Measurements from ENCODE around the gene PYDC1. TPM values are rescaled to one million over a fixed set of nuclear protein-coding genes. Genes with fewer than 3 reads are reported as not detected.
A peak's percentile ranks its signal among the peaks of the same experiment; 100 is the strongest.
"Not testable (repeated sequence)": the region's sequence is repeated elsewhere in the genome, so short reads cannot be mapped to it uniquely, and the experiment has no call there.

The PYDC1 gene
- total and polyA plus RNA-seq, 4 donors: not detected

- Histone ChIP-seq H3K27ac (ENCODE audit: low read depth in 1 of 2, low read length in 2 of 2) (no peak overlapping the region), H3K4me1 (ENCODE audit: control insufficient read depth in 1 of 2, insufficient read depth in 2 of 2, low read length in 2 of 2) (no peaks in the 10 kb centered on the region), H3K4me3 (ENCODE audit: low read length in 2 of 2) (no peak overlapping the region), H3K27me3 (ENCODE audit: control insufficient read depth in 1 of 2, insufficient read depth in 2 of 2, low read length in 1 of 2) (no peaks in the 10 kb centered on the region), H3K9me3 (ENCODE audit: control insufficient read depth, low read length) (no peaks in the 10 kb centered on the region), H3K36me3 (ENCODE audit: control insufficient read depth in 1 of 2, insufficient read depth in 2 of 2, low read length in 1 of 2) (no peaks in the 10 kb centered on the region)
- WGBS, 2 donors: 61 to 65% methylated on average over 8 of the region's 8 CpGs
- ATAC-seq (ENCODE audit: low FRiP score): no peak
- DNase-seq: peak; percentile 44 to 68
- intact Hi-C loops (cut with DNase I): no loop called here
Measured at GRCh38 chr16:31200821-31201568, 15.9 kb downstream of the PYDC1 start.

GRCh38 chr16:31200111-31200510 lies 16.8 kb downstream of the PYDC1 start:
- intact Hi-C loops (cut with DNase I); H3K4me1 ChIP-seq (ENCODE audit: control insufficient read depth in 1 of 2, insufficient read depth in 2 of 2, low read length in 2 of 2); H3K27ac ChIP-seq (ENCODE audit: low read depth in 1 of 2, low read length in 2 of 2); H3K4me3 ChIP-seq (ENCODE audit: low read length in 2 of 2); ATAC-seq (ENCODE audit: low FRiP score); H3K36me3 ChIP-seq (ENCODE audit: control insufficient read depth in 1 of 2, insufficient read depth in 2 of 2, low read length in 1 of 2); H3K27me3 ChIP-seq (ENCODE audit: control insufficient read depth in 1 of 2, insufficient read depth in 2 of 2, low read length in 1 of 2); H3K9me3 ChIP-seq (ENCODE audit: control insufficient read depth, low read length): not testable (repeated sequence)
- peak; percentile 15 to 46 for DNase-seq
- 90 to 92% methylated on average over 8 of the region's 8 CpGs for WGBS, 2 donors

GRCh38 chr16:31199430-31200041 lies 17.4 kb downstream of the PYDC1 start:
- intact Hi-C loops (cut with DNase I): no loop called here
- Histone ChIP-seq H3K4me1 (ENCODE audit: control insufficient read depth in 1 of 2, insufficient read depth in 2 of 2, low read length in 2 of 2) (no peaks in the 10 kb centered on the region), H3K27me3 (ENCODE audit: control insufficient read depth in 1 of 2, insufficient read depth in 2 of 2, low read length in 1 of 2) (no peaks in the 10 kb centered on the region), H3K27ac (ENCODE audit: low read depth in 1 of 2, low read length in 2 of 2) (no peak overlapping the region), H3K4me3 (ENCODE audit: low read length in 2 of 2) (no peak overlapping the region), H3K36me3 (ENCODE audit: control insufficient read depth in 1 of 2, insufficient read depth in 2 of 2, low read length in 1 of 2) (no peaks in the 10 kb centered on the region), H3K9me3 (ENCODE audit: control insufficient read depth, low read length) (no peaks in the 10 kb centered on the region)
- 88 to 92% methylated on average over 5 of the region's 5 CpGs for WGBS, 2 donors
- DNase-seq: peak; percentile 5 to 19
- ATAC-seq (ENCODE audit: low FRiP score): no peak

GRCh38 chr16:31198207-31198882 lies 18.6 kb downstream of the PYDC1 start:
- H3K4me1 ChIP-seq (ENCODE audit: control insufficient read depth in 1 of 2, insufficient read depth in 2 of 2, low read length in 2 of 2): no peaks in the 10 kb centered on the region
- ATAC-seq (ENCODE audit: low FRiP score) (no peak), DNase-seq (peak; percentile 36 to 67)
- H3K36me3 ChIP-seq (ENCODE audit: control insufficient read depth in 1 of 2, insufficient read depth in 2 of 2, low read length in 1 of 2): peaks cover 0 to 3% of the 10 kb centered on the region in 2 donors
- H3K27me3 ChIP-seq (ENCODE audit: control insufficient read depth in 1 of 2, insufficient read depth in 2 of 2, low read length in 1 of 2): no peaks in the 10 kb centered on the region
- H3K27ac ChIP-seq (ENCODE audit: low read depth in 1 of 2, low read length in 2 of 2): no peak overlapping the region
- no peak overlapping the region for H3K4me3 ChIP-seq (ENCODE audit: low read length in 2 of 2)
- intact Hi-C loops (cut with DNase I): no loop called here
- no peaks in the 10 kb centered on the region for H3K9me3 ChIP-seq (ENCODE audit: control insufficient read depth, low read length)
- 51 to 59% methylated on average over 7 of the region's 7 CpGs for WGBS, 2 donors

GRCh38 chr16:31196324-31197088 lies 20.4 kb downstream of the PYDC1 start:
- Histone ChIP-seq H3K27ac (ENCODE audit: low read depth in 1 of 2, low read length in 2 of 2) (no peak overlapping the region), H3K4me1 (ENCODE audit: control insufficient read depth in 1 of 2, insufficient read depth in 2 of 2, low read length in 2 of 2) (no peaks in the 10 kb centered on the region), H3K27me3 (ENCODE audit: control insufficient read depth in 1 of 2, insufficient read depth in 2 of 2, low read length in 1 of 2) (no peaks in the 10 kb centered on the region), H3K4me3 (ENCODE audit: low read length in 2 of 2) (no peak overlapping the region), H3K9me3 (ENCODE audit: control insufficient read depth, low read length) (no peaks in the 10 kb centered on the region), H3K36me3 (ENCODE audit: control insufficient read depth in 1 of 2, insufficient read depth in 2 of 2, low read length in 1 of 2) (peaks cover 4 to 5% of the 10 kb centered on the region in 2 donors)
- 90 to 91% methylated on average over 17 of the region's 17 CpGs for WGBS, 2 donors
- intact Hi-C loops (cut with DNase I): no loop called here
- ATAC-seq (ENCODE audit: low FRiP score): no peak
- DNase-seq: peak; percentile 21 to 67

- H3K27me3 ChIP-seq (ENCODE audit: control insufficient read depth in 1 of 2, insufficient read depth in 2 of 2, low read length in 1 of 2); H3K4me3 ChIP-seq (ENCODE audit: low read length in 2 of 2); H3K9me3 ChIP-seq (ENCODE audit: control insufficient read depth, low read length); ATAC-seq (ENCODE audit: low FRiP score); H3K27ac ChIP-seq (ENCODE audit: low read depth in 1 of 2, low read length in 2 of 2); H3K4me1 ChIP-seq (ENCODE audit: control insufficient read depth in 1 of 2, insufficient read depth in 2 of 2, low read length in 2 of 2); H3K36me3 ChIP-seq (ENCODE audit: control insufficient read depth in 1 of 2, insufficient read depth in 2 of 2, low read length in 1 of 2); intact Hi-C loops (cut with DNase I): not testable (repeated sequence)
- 95 to 96% methylated on average over 11 of the region's 11 CpGs for WGBS, 2 donors
- peak; percentile 12 to 34 for DNase-seq
Measured at GRCh38 chr16:31195861-31196260, 21.1 kb downstream of the PYDC1 start.

GRCh38 chr16:31194898-31195297 lies 22.0 kb downstream of the PYDC1 start:
- Histone ChIP-seq H3K27me3 (ENCODE audit: control insufficient read depth in 1 of 2, insufficient read depth in 2 of 2, low read length in 1 of 2) (no peaks in the 10 kb centered on the region), H3K4me3 (ENCODE audit: low read length in 2 of 2) (no peak overlapping the region), H3K9me3 (ENCODE audit: control insufficient read depth, low read length) (no peaks in the 10 kb centered on the region), H3K27ac (ENCODE audit: low read depth in 1 of 2, low read length in 2 of 2) (no peak overlapping the region), H3K36me3 (ENCODE audit: control insufficient read depth in 1 of 2, insufficient read depth in 2 of 2, low read length in 1 of 2) (peaks cover 9 to 15% of the 10 kb centered on the region in 2 donors), H3K4me1 (ENCODE audit: control insufficient read depth in 1 of 2, insufficient read depth in 2 of 2, low read length in 2 of 2) (no peaks in the 10 kb centered on the region)
- no peak for ATAC-seq (ENCODE audit: low FRiP score)
- peak in 1 of 2 donors; percentile 3 for DNase-seq
- WGBS, 2 donors: 84 to 86% methylated on average over 7 of the region's 7 CpGs
- intact Hi-C loops (cut with DNase I): no loop called here

GRCh38 chr16:31193874-31194273 lies 23.1 kb downstream of the PYDC1 start:
- no peak for ATAC-seq (ENCODE audit: low FRiP score)
- WGBS, 2 donors: 83 to 92% methylated on average over 2 of the region's 2 CpGs
- intact Hi-C loops (cut with DNase I): no loop called here
- H3K4me1 ChIP-seq (ENCODE audit: control insufficient read depth in 1 of 2, insufficient read depth in 2 of 2, low read length in 2 of 2): no peaks in the 10 kb centered on the region
- DNase-seq: peak in 1 of 2 donors; percentile 30
- no peaks in the 10 kb centered on the region for H3K9me3 ChIP-seq (ENCODE audit: control insufficient read depth, low read length)
- H3K4me3 ChIP-seq (ENCODE audit: low read length in 2 of 2): no peak overlapping the region
- peaks cover 13 to 17% of the 10 kb centered on the region in 2 donors for H3K36me3 ChIP-seq (ENCODE audit: control insufficient read depth in 1 of 2, insufficient read depth in 2 of 2, low read length in 1 of 2)
- no peaks in the 10 kb centered on the region for H3K27me3 ChIP-seq (ENCODE audit: control insufficient read depth in 1 of 2, insufficient read depth in 2 of 2, low read length in 1 of 2)
- no peak overlapping the region for H3K27ac ChIP-seq (ENCODE audit: low read depth in 1 of 2, low read length in 2 of 2)

Data from aorta (tissue), 5 donors.